Brain microvascular endothelial cell (primary cell): ENCODE measurements around the gene PPP1R1C.

Experiments used
- DNase-seq: peaks from one replicate; pipeline ENCODE4 v3.0.0-alpha.2; 2020
- H3K27ac ChIP-seq: fragments of 250-450 bp; sonication (Bioruptor Pico); 2 replicates; pipeline ENCODE4 v1.5.1; 2020; ENCODE audit warnings: mild to moderate bottlenecking, moderate library complexity
- H3K27me3 ChIP-seq: fragments of 250-450 bp; sonication (Bioruptor Pico); replicated peaks from 2 replicates; pipeline ENCODE4 v1.5.1; 2020; ENCODE audit warnings: mild to moderate bottlenecking
- H3K36me3 ChIP-seq: fragments of 250-450 bp; sonication (Bioruptor Pico); replicated peaks from 2 replicates; pipeline ENCODE4 v1.5.1; 2020; ENCODE audit warnings: mild to moderate bottlenecking
- H3K4me3 ChIP-seq: 2 replicates; pipeline ENCODE4 v1.5.1; 2011; ENCODE audit warnings: low read depth, mild to moderate bottlenecking, control low read depth, low read length, moderate library complexity
- in situ Hi-C: cut with HindIII; loops from 2 replicates; pipeline ENCODE4 v1.10.0; 2017; ENCODE audit warnings: low sequenced_read_pairs, low pct_ligation_motif_present
- TF ChIP-seq, protein P1 (sequence below): IDR thresholded peaks from 2 replicates; pipeline ENCODE4 v1.5.1; 2011; ENCODE audit warnings: low read depth, mild to moderate bottlenecking, moderate library complexity, low read length, control low read depth, inconsistent platforms; ENCODE audit errors: missing control alignments

The PPP1R1C gene

DNA sequence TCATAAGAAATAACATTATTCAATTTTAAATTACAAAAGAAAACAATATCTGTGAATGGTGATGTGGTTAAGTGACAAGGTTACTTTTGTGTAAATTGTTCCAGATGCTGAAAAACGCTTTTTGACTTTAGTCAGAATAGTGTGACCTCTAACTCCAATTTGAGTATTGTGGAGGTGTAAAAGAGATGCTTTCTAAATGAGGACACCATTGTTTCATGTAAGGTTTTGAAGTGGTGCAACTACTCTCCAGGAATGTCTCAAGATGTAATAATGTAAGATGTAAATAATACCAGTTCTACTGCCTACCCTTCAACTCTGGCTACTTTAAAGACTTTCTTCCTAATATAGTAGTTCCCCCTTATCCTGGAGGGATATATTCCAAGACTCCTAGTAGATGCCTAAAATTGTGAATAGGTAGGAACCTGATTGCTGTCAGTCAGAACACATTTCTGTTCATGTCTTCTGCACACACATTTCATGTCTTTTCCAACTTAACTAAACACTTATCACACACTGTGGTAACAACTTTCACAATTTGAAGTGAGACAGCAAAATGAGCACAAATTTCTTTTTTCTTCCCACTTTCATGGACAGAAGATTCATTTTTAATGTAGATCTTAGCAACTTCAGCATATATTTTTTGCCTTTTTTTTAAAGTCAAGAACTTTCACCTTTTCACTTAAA is 39.1 kb upstream of the PPP1R1C start:
- DNase-seq, result no peak
- Histone ChIP-seq H3K4me3 (no peak overlapping the region), H3K27ac (no peak overlapping the region), H3K36me3 (no peaks in the 10 kb centered on the region), H3K27me3 (no peaks in the 10 kb centered on the region)
- in situ Hi-C loops, result no loop called here
- TF ChIP-seq, protein P1, sequence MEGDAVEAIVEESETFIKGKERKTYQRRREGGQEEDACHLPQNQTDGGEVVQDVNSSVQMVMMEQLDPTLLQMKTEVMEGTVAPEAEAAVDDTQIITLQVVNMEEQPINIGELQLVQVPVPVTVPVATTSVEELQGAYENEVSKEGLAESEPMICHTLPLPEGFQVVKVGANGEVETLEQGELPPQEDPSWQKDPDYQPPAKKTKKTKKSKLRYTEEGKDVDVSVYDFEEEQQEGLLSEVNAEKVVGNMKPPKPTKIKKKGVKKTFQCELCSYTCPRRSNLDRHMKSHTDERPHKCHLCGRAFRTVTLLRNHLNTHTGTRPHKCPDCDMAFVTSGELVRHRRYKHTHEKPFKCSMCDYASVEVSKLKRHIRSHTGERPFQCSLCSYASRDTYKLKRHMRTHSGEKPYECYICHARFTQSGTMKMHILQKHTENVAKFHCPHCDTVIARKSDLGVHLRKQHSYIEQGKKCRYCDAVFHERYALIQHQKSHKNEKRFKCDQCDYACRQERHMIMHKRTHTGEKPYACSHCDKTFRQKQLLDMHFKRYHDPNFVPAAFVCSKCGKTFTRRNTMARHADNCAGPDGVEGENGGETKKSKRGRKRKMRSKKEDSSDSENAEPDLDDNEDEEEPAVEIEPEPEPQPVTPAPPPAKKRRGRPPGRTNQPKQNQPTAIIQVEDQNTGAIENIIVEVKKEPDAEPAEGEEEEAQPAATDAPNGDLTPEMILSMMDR, result no peak

DNA sequence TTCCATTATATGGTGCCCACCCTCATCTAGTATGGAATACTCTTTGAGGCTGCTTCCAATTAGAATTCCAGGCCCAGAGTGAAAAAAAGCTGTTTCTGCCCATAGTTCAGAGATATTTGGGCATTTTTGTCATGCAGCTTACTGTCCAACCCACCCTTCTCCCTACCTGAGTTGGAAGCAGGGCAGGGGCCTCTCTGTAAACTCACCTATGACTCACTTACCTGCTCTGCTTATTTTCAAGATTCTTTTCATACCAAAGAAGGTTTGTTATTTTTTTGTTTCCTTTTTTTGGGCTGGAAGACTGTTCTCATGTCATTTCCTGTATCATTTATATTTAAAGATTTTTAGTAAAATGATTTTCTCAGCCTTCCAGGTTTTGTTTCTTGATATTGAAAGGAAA is 38.4 kb upstream of the PPP1R1C start:
- in situ Hi-C loops, result no loop called here
- H3K4me3 ChIP-seq, result no peak overlapping the region
- H3K36me3 ChIP-seq, result no peaks in the 10 kb centered on the region
- DNase-seq, result no peak
- no peaks in the 10 kb centered on the region for H3K27me3 ChIP-seq
- TF ChIP-seq, protein P1, result no peak
- H3K27ac ChIP-seq, result no peak overlapping the region

DNA sequence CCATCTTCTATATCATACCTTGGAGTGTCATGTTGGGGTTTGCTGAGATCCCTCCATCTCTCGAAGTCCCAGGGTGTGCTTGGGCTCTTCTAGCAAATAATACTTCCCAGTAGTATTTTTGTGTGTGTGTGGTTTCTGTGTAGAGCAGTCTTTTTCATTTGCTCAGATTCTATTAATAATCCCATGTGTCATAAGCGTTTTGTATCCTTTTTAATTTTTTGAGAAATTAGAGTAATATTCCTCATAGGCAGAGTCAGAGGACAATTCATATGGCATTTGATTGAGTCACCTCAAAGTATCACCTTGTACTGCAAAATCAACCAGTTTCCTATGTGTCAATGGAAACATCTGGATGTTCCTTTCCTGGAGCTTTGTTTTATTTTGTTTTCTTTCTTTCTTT is 37.4 kb upstream of the PPP1R1C start:
- in situ Hi-C loops, result no loop called here
- no peaks in the 10 kb centered on the region for H3K27me3 ChIP-seq
- no peak overlapping the region for H3K4me3 ChIP-seq
- TF ChIP-seq, protein P1, result no peak
- no peaks in the 10 kb centered on the region for H3K36me3 ChIP-seq
- DNase-seq, result no peak
- H3K27ac ChIP-seq, result no peak overlapping the region

DNA sequence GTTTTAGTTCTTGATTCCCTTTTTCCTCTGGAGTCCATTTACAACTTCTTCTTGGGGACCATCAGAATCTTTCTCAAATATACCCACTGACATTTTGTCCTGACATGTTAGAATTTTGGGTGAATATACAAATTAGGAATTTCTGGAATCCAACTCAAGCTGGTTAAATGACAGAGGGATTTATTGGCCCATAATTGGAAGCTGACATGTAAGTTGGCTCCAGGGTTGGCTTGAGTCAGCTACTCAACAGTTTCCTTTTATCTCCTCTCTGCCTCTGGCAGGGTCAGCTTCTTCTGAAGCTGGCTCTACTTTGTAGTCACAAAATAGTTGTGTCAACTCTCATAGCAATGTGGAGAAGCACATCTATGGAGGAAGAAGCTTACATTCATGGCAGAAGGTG is 36.6 kb upstream of the PPP1R1C start:
- H3K27ac ChIP-seq, result no peak overlapping the region
- in situ Hi-C loops, result no loop called here
- no peaks in the 10 kb centered on the region for H3K36me3 ChIP-seq
- no peaks in the 10 kb centered on the region for H3K27me3 ChIP-seq
- TF ChIP-seq, protein P1, result no peak
- no peak overlapping the region for H3K4me3 ChIP-seq
- DNase-seq, result peak; percentile 16

DNA sequence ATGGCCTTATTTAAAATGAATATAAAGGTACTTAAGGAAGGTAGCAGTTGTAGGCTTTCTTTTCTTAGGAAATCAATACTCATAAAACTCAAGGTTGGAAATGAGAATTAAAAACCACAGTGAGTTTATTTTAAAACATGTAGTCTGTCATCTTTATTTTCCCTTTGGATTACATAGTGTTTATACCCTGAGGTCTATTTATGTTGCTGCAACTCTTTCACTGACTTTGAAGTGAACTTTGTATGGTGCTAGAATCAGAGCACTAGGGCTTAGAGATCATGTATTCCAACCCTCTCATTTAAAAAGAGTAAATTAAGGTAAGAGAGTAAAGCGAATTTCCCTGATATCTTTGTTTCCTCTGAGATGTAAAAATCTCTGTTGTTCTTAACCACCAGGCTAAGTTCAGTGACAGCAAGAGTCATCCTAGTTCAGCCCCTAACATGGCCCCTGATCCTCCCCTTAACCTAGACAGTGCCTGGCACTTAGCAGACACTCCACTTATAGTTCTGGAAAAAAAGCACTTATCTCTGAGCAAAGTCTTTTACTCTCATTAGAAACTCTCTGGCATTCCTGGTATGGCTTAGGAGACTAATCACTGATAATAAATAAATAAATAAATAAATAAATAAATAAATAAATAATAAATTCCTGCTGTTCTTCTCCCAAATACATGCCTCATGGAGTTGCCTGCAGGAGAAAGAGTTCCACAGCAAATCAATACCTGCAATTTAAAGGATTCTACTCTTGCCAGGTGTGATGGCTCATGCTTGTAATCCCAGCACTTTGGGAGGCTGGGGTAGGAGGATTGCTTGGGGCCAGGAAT is 33.0 kb upstream of the PPP1R1C start:
- TF ChIP-seq, protein P1, result no peak
- in situ Hi-C loops, result no loop called here
- Histone ChIP-seq H3K4me3 (no peak overlapping the region), H3K27me3 (no peaks in the 10 kb centered on the region), H3K27ac (no peak overlapping the region), H3K36me3 (no peaks in the 10 kb centered on the region)
- DNase-seq, result no peak
